Astrocyte (in vitro differentiated cells and primary cell): ENCODE data around the gene KIF21A. TPM values are rescaled to one million over a fixed set of nuclear protein-coding genes. Genes with fewer than 3 reads are reported as not detected.
A peak's percentile ranks its signal among the peaks of the same experiment; 100 is the strongest.

ENCODE experiments used
- DNase-seq: peaks from one replicate; pipeline ENCODE4 v3.0.0-alpha.2; 2010; ENCODE audit warnings: low read depth
- FAIRE-seq: peaks from 2 replicates; lab custom pipeline; 2011; peaks lifted over from hg19 to GRCh38; lab: Jason Lieb, UNC
- H2AFZ ChIP-seq: 2 replicates; pipeline ENCODE4 v1.6.0; 2012; ENCODE audit warnings: low read depth, low read length, inconsistent platforms
- H3K27ac ChIP-seq: 2 replicates; pipeline ENCODE4 v1.5.1; 2011; ENCODE audit warnings: low read depth, low read length, inconsistent platforms
- H3K27me3 ChIP-seq: 2 replicates; pipeline ENCODE4 v1.6.0; 2011; ENCODE audit warnings: low read length, inconsistent platforms; ENCODE audit not compliant: insufficient read depth
- H3K36me3 ChIP-seq: 2 replicates; pipeline ENCODE4 v1.5.1; 2011; ENCODE audit warnings: low read length, inconsistent platforms; ENCODE audit not compliant: insufficient read depth
- H3K4me1 ChIP-seq: 2 replicates; pipeline ENCODE4 v1.5.1; 2011; ENCODE audit warnings: low read length, inconsistent platforms; ENCODE audit not compliant: insufficient read depth
- H3K4me2 ChIP-seq: 2 replicates; pipeline ENCODE4 v1.6.0; 2012; ENCODE audit warnings: low read length, inconsistent platforms
- H3K4me3 ChIP-seq: 2 replicates; pipeline ENCODE4 v1.5.1; 2011; ENCODE audit warnings: low read depth, mild to moderate bottlenecking, low read length, inconsistent platforms; ENCODE audit not compliant: insufficient read depth
- H3K79me2 ChIP-seq: 2 replicates; pipeline ENCODE4 v1.6.0; 2012; ENCODE audit warnings: mild to moderate bottlenecking, low read length, inconsistent platforms; ENCODE audit not compliant: insufficient read depth
- H3K9ac ChIP-seq: 2 replicates; pipeline ENCODE4 v1.6.0; 2012; ENCODE audit warnings: mild to moderate bottlenecking, low read length, inconsistent platforms
- H3K9me3 ChIP-seq: 2 replicates; pipeline ENCODE4 v1.5.1; 2012; ENCODE audit warnings: low read depth, mild to moderate bottlenecking, low read length, inconsistent platforms; ENCODE audit not compliant: insufficient read depth
- H4K20me1 ChIP-seq: 2 replicates; pipeline ENCODE4 v1.6.0; 2012; ENCODE audit warnings: low read length, inconsistent platforms; ENCODE audit not compliant: insufficient read depth
- H3K27ac Mint-ChIP-seq: one replicate; pipeline ENCODE4 v1.8.0; 2021; ENCODE audit warnings: mild to moderate bottlenecking, mixed read lengths; ENCODE audit not compliant: unreplicated experiment
- H3K27me3 Mint-ChIP-seq: one replicate; pipeline ENCODE4 v1.8.0; 2021; ENCODE audit warnings: low read depth, mixed read lengths; ENCODE audit not compliant: unreplicated experiment
- H3K36me3 Mint-ChIP-seq: one replicate; pipeline ENCODE4 v1.8.0; 2021; ENCODE audit warnings: low read depth, mixed read lengths; ENCODE audit not compliant: unreplicated experiment
- H3K4me1 Mint-ChIP-seq: one replicate; pipeline ENCODE4 v1.8.0; 2021; ENCODE audit warnings: low read depth, mixed read lengths; ENCODE audit not compliant: unreplicated experiment
- H3K4me3 Mint-ChIP-seq: one replicate; pipeline ENCODE4 v1.8.0; 2021; ENCODE audit warnings: mild to moderate bottlenecking, moderate library complexity, mixed read lengths; ENCODE audit not compliant: unreplicated experiment
- H3K9me3 Mint-ChIP-seq: one replicate; pipeline ENCODE4 v1.8.0; 2021; ENCODE audit warnings: mild to moderate bottlenecking, mixed read lengths; ENCODE audit not compliant: unreplicated experiment
- CTCF ChIP-seq: IDR thresholded peaks from 2 replicates; pipeline ENCODE4 v1.5.1; 2011; ENCODE audit warnings: low read depth, mild to moderate bottlenecking, inconsistent platforms, low read length, moderate library complexity; ENCODE audit not compliant: insufficient read depth
- EZH2 ChIP-seq: IDR thresholded peaks from 2 replicates; pipeline ENCODE4 v1.6.1; 2012; ENCODE audit warnings: mild to moderate bottlenecking, low read length, inconsistent platforms; ENCODE audit not compliant: insufficient read depth
- total RNA-seq: library from RNA; stranded (reverse); gene quantifications from 2 replicates; pipeline ENCODE4 v1.2.1, GENCODE V29; 2021

The KIF21A gene
- total RNA-seq, 1 donor from 2014 or later, result 26.3 TPM

- Histone ChIP-seq H4K20me1 (no peaks in the 10 kb centered on the region), H3K27ac (no peak overlapping the region), H3K9me3 (no peaks in the 10 kb centered on the region), H3K27me3 (no peaks in the 10 kb centered on the region), H2AFZ (no peak overlapping the region), H3K79me2 (no peaks in the 10 kb centered on the region), H3K4me2 (no peak overlapping the region), H3K36me3 (no peaks in the 10 kb centered on the region), H3K4me3 (no peak overlapping the region), H3K9ac (no peak overlapping the region), H3K4me1 (no peaks in the 10 kb centered on the region)
- Mint-ChIP-seq H3K4me1 (no peaks in the 10 kb centered on the region), H3K9me3 (no peaks in the 10 kb centered on the region), H3K27me3 (no peaks in the 10 kb centered on the region), H3K36me3 (peaks cover 2% of the 10 kb centered on the region), H3K27ac (no peak overlapping the region), H3K4me3 (no peak overlapping the region)
- no peak for DNase-seq
- no peak for FAIRE-seq
- no peak for TF ChIP-seq EZH2
- TF ChIP-seq CTCF, result no peak
Measured at GRCh38 chr12:39301422-39301821, 141.5 kb downstream of the KIF21A start.

DNA sequence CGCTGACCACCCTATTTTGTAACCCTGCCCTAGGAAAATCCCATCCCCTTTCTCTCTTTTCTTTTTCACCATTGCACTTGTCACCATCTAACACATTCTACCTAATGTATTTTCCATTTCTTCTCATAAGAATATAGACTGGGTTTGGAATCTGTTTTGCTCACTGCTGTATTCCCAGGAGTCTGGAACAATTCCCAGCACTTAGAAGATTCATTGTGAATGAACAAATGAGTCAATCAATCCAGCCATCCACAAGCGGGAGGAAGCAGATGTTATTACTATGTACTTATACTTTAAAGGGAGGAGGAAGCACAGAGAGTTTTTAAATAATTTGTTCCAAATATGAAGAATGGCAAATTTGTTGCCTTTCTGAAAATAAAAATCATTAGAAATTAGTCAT lies 142.1 kb downstream of the KIF21A start:
- H3K4me1 ChIP-seq, result no peaks in the 10 kb centered on the region
- DNase-seq (peak; percentile 16), FAIRE-seq (no peak)
- H4K20me1 ChIP-seq, result no peaks in the 10 kb centered on the region
- Mint-ChIP-seq H3K4me1 (no peaks in the 10 kb centered on the region), H3K27ac (no peak overlapping the region), H3K36me3 (peaks cover 2% of the 10 kb centered on the region), H3K27me3 (no peaks in the 10 kb centered on the region), H3K9me3 (no peaks in the 10 kb centered on the region), H3K4me3 (no peak overlapping the region)
- H3K9ac ChIP-seq, result no peak overlapping the region
- TF ChIP-seq EZH2, result no peak
- no peak for TF ChIP-seq CTCF
- no peak overlapping the region for H2AFZ ChIP-seq
- H3K4me2 ChIP-seq, result no peak overlapping the region
- H3K36me3 ChIP-seq, result no peaks in the 10 kb centered on the region
- no peaks in the 10 kb centered on the region for H3K27me3 ChIP-seq
- no peak overlapping the region for H3K27ac ChIP-seq
- no peaks in the 10 kb centered on the region for H3K9me3 ChIP-seq
- H3K4me3 ChIP-seq, result no peak overlapping the region
- H3K79me2 ChIP-seq, result no peaks in the 10 kb centered on the region

GRCh38 chr12:39297891-39298290 lies 145.0 kb downstream of the KIF21A start:
- no peaks in the 10 kb centered on the region for H4K20me1 ChIP-seq
- DNase-seq (no peak), FAIRE-seq (no peak)
- H3K4me2 ChIP-seq, result no peak overlapping the region
- no peaks in the 10 kb centered on the region for H3K27me3 ChIP-seq
- no peaks in the 10 kb centered on the region for H3K4me1 ChIP-seq
- H3K36me3 ChIP-seq, result no peaks in the 10 kb centered on the region
- no peak overlapping the region for H2AFZ ChIP-seq
- H3K9me3 Mint-ChIP-seq, result no peaks in the 10 kb centered on the region
- no peak overlapping the region for H3K4me3 ChIP-seq
- H3K27me3 Mint-ChIP-seq, result no peaks in the 10 kb centered on the region
- H3K27ac Mint-ChIP-seq, result no peak overlapping the region
- TF ChIP-seq EZH2 (no peak), CTCF (no peak)
- no peak overlapping the region for H3K9ac ChIP-seq
- H3K4me3 Mint-ChIP-seq, result no peak overlapping the region
- peaks cover 4% of the 10 kb centered on the region for H3K4me1 Mint-ChIP-seq
- no peak overlapping the region for H3K27ac ChIP-seq
- no peaks in the 10 kb centered on the region for H3K79me2 ChIP-seq
- no peaks in the 10 kb centered on the region for H3K36me3 Mint-ChIP-seq
- no peaks in the 10 kb centered on the region for H3K9me3 ChIP-seq
